KMS-11 (cell line): ENCODE measurements around the gene CD300H.

Experiments used
- H2AFZ ChIP-seq: fragments of 200-600 bp; sonication (generic); 2 replicates; pipeline ENCODE4 v1.6.1; 2016; ENCODE audit warnings: antibody characterized with exemption, mixed run types, low read depth
- H3K27ac ChIP-seq: fragments of 200-600 bp; sonication (generic); 2 replicates; pipeline ENCODE4 v1.6.1; 2016; ENCODE audit warnings: mild to moderate bottlenecking, mixed run types
- H3K27me3 ChIP-seq: fragments of 200-600 bp; sonication (generic); 2 replicates; pipeline ENCODE4 v1.6.1; 2017; ENCODE audit warnings: mild to moderate bottlenecking, low read depth, mixed run types, moderate library complexity; ENCODE audit not compliant: insufficient read depth
- H3K36me3 ChIP-seq: fragments of 200-600 bp; sonication (generic); 2 replicates; pipeline ENCODE4 v1.6.1; 2017; ENCODE audit warnings: mild to moderate bottlenecking, mixed run types; ENCODE audit not compliant: insufficient read depth
- H3K4me1 ChIP-seq: fragments of 200-600 bp; sonication (generic); 2 replicates; pipeline ENCODE4 v1.6.1; 2016; ENCODE audit warnings: mild to moderate bottlenecking, low read depth, mixed run types; ENCODE audit not compliant: poor library complexity, severe bottlenecking
- H3K4me2 ChIP-seq: fragments of 200-600 bp; sonication (generic); 2 replicates; pipeline ENCODE4 v1.7.0; 2016; ENCODE audit warnings: mild to moderate bottlenecking, mixed run types
- H3K4me3 ChIP-seq: fragments of 200-600 bp; sonication (generic); IDR thresholded peaks from 2 replicates; pipeline ENCODE4 v1.6.1; 2017; ENCODE audit warnings: low read depth, low read length, mixed read lengths; ENCODE audit not compliant: insufficient read depth
- H3K79me2 ChIP-seq: fragments of 200-600 bp; sonication (generic); 2 replicates; pipeline ENCODE4 v1.6.1; 2016; ENCODE audit warnings: low read depth, mixed run types; ENCODE audit not compliant: insufficient read depth
- H3K9ac ChIP-seq: fragments of 200-600 bp; sonication (generic); 2 replicates; pipeline ENCODE4 v1.6.1; 2016; ENCODE audit warnings: mild to moderate bottlenecking, mixed run types
- H4K20me1 ChIP-seq: fragments of 200-600 bp; sonication (generic); 2 replicates; pipeline ENCODE4 v1.6.1; 2016; ENCODE audit warnings: mild to moderate bottlenecking, mixed run types; ENCODE audit not compliant: insufficient read depth
- TF ChIP-seq, protein P1 (sequence below): fragments of 200-600 bp; sonication (generic); conservative IDR thresholded peaks from 2 replicates; pipeline ENCODE4 v1.6.1; 2017; ENCODE audit warnings: low read depth, mild to moderate bottlenecking, antibody characterized with exemption, low read length, moderate library complexity, mixed read lengths

The CD300H gene

DNA sequence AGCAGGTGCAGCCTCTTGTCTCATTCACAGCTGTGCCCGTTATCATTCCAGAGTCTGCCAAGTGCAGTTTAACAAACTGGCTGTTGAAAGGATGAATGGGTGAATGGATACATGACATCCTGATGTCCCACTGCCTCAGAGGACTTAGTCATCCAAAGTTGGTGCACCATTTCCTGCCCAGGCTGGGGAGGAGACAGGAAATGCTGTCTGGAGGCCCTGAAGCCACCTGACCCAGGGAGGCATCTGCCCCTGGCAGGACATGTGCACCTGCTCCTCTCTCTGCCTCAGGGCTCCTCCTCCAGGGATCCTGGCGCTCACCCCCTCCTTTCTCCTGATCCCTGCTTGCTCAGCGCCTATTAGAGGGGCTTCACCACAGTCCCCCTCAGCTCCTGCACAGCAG, 19.6 kb downstream of the CD300H start:
- no peak overlapping the region for H3K27ac ChIP-seq
- no peaks in the 10 kb centered on the region for H4K20me1 ChIP-seq
- TF ChIP-seq, protein P1, sequence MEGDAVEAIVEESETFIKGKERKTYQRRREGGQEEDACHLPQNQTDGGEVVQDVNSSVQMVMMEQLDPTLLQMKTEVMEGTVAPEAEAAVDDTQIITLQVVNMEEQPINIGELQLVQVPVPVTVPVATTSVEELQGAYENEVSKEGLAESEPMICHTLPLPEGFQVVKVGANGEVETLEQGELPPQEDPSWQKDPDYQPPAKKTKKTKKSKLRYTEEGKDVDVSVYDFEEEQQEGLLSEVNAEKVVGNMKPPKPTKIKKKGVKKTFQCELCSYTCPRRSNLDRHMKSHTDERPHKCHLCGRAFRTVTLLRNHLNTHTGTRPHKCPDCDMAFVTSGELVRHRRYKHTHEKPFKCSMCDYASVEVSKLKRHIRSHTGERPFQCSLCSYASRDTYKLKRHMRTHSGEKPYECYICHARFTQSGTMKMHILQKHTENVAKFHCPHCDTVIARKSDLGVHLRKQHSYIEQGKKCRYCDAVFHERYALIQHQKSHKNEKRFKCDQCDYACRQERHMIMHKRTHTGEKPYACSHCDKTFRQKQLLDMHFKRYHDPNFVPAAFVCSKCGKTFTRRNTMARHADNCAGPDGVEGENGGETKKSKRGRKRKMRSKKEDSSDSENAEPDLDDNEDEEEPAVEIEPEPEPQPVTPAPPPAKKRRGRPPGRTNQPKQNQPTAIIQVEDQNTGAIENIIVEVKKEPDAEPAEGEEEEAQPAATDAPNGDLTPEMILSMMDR, result no peak
- H3K36me3 ChIP-seq, result no peaks in the 10 kb centered on the region
- no peak overlapping the region for H3K9ac ChIP-seq
- no peak overlapping the region for H2AFZ ChIP-seq
- H3K4me3 ChIP-seq, result no peak overlapping the region
- no peak overlapping the region for H3K4me2 ChIP-seq
- H3K79me2 ChIP-seq, result no peaks in the 10 kb centered on the region
- no peaks in the 10 kb centered on the region for H3K4me1 ChIP-seq
- peaks cover 61% of the 10 kb centered on the region for H3K27me3 ChIP-seq

DNA sequence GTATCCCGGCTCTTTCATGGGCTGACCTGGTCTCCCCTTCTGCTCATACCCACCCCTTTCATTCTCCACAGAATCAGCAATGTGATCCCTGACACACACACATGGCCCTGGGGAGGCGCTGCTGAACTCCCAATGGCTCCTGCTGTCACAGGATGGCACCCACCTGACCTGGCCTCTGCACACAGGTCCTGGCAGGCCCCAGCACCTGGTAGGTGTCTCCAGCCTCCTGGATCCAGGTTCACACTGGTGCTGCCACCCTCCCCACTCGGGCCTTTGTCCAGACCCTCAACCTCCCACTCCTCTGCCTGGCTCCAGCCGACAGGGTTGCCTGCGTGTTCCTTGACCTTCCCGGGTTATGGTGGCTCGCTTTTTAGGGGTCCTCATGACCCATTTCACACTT, 20.0 kb downstream of the CD300H start:
- TF ChIP-seq, protein P1, result no peak
- H3K4me1 ChIP-seq, result no peaks in the 10 kb centered on the region
- H3K4me3 ChIP-seq, result no peak overlapping the region
- peaks cover 60% of the 10 kb centered on the region for H3K27me3 ChIP-seq
- no peaks in the 10 kb centered on the region for H3K36me3 ChIP-seq
- no peak overlapping the region for H2AFZ ChIP-seq
- H4K20me1 ChIP-seq, result no peaks in the 10 kb centered on the region
- no peak overlapping the region for H3K27ac ChIP-seq
- no peak overlapping the region for H3K9ac ChIP-seq
- H3K79me2 ChIP-seq, result no peaks in the 10 kb centered on the region
- H3K4me2 ChIP-seq, result no peak overlapping the region

DNA sequence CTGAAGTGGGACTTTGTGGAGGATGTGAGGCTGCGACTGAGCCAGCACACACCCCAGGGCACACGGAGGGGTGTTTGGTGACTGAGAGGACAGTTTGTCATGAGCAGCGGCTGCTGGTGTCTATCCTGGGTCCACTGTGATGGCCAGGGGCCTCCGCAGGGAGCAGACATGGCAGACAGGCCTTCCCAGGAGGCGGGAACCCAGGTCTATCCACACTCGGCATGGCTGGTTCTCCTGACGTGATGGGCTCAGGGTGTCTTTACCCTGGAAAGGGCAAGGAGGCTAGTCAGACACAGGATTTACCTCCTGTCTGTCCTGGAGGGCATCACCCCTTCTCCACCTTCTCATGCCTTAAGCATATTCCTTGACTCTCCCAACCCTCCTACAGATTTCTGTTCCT, 20.7 kb downstream of the CD300H start:
- Histone ChIP-seq H4K20me1 (no peaks in the 10 kb centered on the region), H3K9ac (no peak overlapping the region), H3K27ac (no peak overlapping the region), H3K79me2 (no peaks in the 10 kb centered on the region), H3K4me3 (no peak overlapping the region), H2AFZ (no peak overlapping the region), H3K4me1 (no peaks in the 10 kb centered on the region), H3K27me3 (peaks cover 61% of the 10 kb centered on the region), H3K4me2 (no peak overlapping the region), H3K36me3 (no peaks in the 10 kb centered on the region)
- TF ChIP-seq, protein P1, result no peak

DNA sequence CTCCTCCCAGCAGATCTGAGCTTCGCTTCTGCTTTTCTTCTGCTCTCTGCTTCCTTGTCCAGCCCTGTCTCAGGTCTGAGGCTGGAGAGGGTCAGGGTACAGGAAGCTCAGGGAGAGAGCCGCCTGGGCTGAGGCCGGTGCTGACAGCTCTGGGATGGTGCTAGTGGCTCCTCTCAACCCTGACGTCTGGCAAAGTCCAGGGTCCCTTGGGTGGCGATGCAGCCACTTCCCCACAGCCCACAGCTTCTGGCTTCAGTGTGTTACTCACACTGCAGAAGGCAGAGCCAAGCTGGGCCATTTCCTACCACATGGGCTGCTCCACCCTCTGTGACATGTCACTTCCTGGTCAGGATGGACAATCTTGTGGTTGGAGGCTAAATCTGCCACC, 21.5 kb downstream of the CD300H start, which contains the start of gene CD300C:
TSS of gene CD300C (minus strand) at position 273 of the 388 bp plus-strand sequence. CDS start 333 bp downstream, outside the sequence.
- H3K4me3 ChIP-seq, result no peak within 1 kb of the TSS
- no peak within 1 kb of the TSS for H2AFZ ChIP-seq
- peaks cover 69% of the 10 kb centered on the region for H3K27me3 ChIP-seq
- H3K36me3 ChIP-seq, result no peaks in the 10 kb centered on the region
- no peaks in the 10 kb centered on the region for H4K20me1 ChIP-seq
- H3K9ac ChIP-seq, result no peak within 1 kb of the TSS
- H3K4me2 ChIP-seq, result no peak within 1 kb of the TSS
- TF ChIP-seq, protein P1, result no peak
- no peaks in the 10 kb centered on the region for H3K4me1 ChIP-seq
- H3K27ac ChIP-seq, result no peak within 1 kb of the TSS
- H3K79me2 ChIP-seq, result no peaks in the 10 kb centered on the region
